GM21360 (cell line): ENCODE measurements around the gene PTPRG.

Source experiments
- ATAC-seq: cut with Tn5 transposase; IDR thresholded peaks from one replicate; pipeline ENCODE4 v1.9.1; 2021; ENCODE audit warnings: mild to moderate bottlenecking, moderate library complexity; ENCODE audit not compliant: unreplicated experiment

PTPRG gene

GRCh38 chr3:61616586-61616985 lies 55.2 kb downstream of the PTPRG start:
- ATAC-seq: no peak

GRCh38 chr3:61617041-61617440 lies 55.7 kb downstream of the PTPRG start:
- ATAC-seq: no peak

GRCh38 chr3:61617651-61618050 lies 56.3 kb downstream of the PTPRG start:
- ATAC-seq: no peak

GRCh38 chr3:61618231-61618630 lies 56.9 kb downstream of the PTPRG start:
- no peak for ATAC-seq

GRCh38 chr3:61618871-61619270 lies 57.5 kb downstream of the PTPRG start:
- no peak for ATAC-seq

GRCh38 chr3:61620073-61620472 lies 58.7 kb downstream of the PTPRG start:
- ATAC-seq: no peak

GRCh38 chr3:61624300-61624699 lies 62.9 kb downstream of the PTPRG start:
- ATAC-seq: no peak

GRCh38 chr3:61625429-61625828 lies 64.1 kb downstream of the PTPRG start:
- ATAC-seq: no peak

GRCh38 chr3:61626484-61626883 lies 65.1 kb downstream of the PTPRG start:
- ATAC-seq: no peak

- ATAC-seq: no peak
Observed at GRCh38 chr3:61627768-61628185, 66.4 kb downstream of the PTPRG start.

- no peak for ATAC-seq
Observed at GRCh38 chr3:61628636-61629035, 67.3 kb downstream of the PTPRG start.

GRCh38 chr3:61629442-61629841 lies 68.1 kb downstream of the PTPRG start:
- no peak for ATAC-seq

GRCh38 chr3:61631108-61631769 lies 69.9 kb downstream of the PTPRG start:
- ATAC-seq: no peak

GRCh38 chr3:61632568-61633175 lies 71.3 kb downstream of the PTPRG start:
- no peak for ATAC-seq

GRCh38 chr3:61634678-61635077 lies 73.3 kb downstream of the PTPRG start:
- no peak for ATAC-seq

- ATAC-seq: peak; percentile 94
Observed at GRCh38 chr3:61637088-61638051, 76.0 kb downstream of the PTPRG start.

GRCh38 chr3:61638741-61639140 lies 77.4 kb downstream of the PTPRG start:
- ATAC-seq: no peak

GRCh38 chr3:61639991-61640390 lies 78.6 kb downstream of the PTPRG start:
- no peak for ATAC-seq

GRCh38 chr3:61645148-61645547 lies 83.8 kb downstream of the PTPRG start:
- no peak for ATAC-seq

GRCh38 chr3:61646360-61646759 lies 85.0 kb downstream of the PTPRG start:
- ATAC-seq: no peak

GRCh38 chr3:61646851-61647525 lies 85.6 kb downstream of the PTPRG start:
- ATAC-seq: no peak
